ENCODE measurements around the gene SUN1.

The SUN1 gene

GRCh38 chr7:879093-879492 lies 46.8 kb downstream of the SUN1 start:
- no peak for DNase-seq

- no peak for DNase-seq
Measured at GRCh38 chr7:879706-880105, 47.4 kb downstream of the SUN1 start.

- DNase-seq, result no peak
Measured at GRCh38 chr7:880450-880849, 48.2 kb downstream of the SUN1 start.

- no peak for DNase-seq
Measured at GRCh38 chr7:881441-882234, 49.4 kb downstream of the SUN1 start.

- no peak for DNase-seq
Measured at GRCh38 chr7:882336-883035, 50.2 kb downstream of the SUN1 start.

- no peak for DNase-seq
Measured at GRCh38 chr7:883055-884021, 51.1 kb downstream of the SUN1 start.

- no peak for DNase-seq
Measured at GRCh38 chr7:884191-885003, 52.1 kb downstream of the SUN1 start.

- DNase-seq, result no peak
Measured at GRCh38 chr7:885261-885892, 53.1 kb downstream of the SUN1 start.

- DNase-seq, result no peak
Measured at GRCh38 chr7:885893-886625, 53.8 kb downstream of the SUN1 start.

GRCh38 chr7:886626-887487 lies 54.6 kb downstream of the SUN1 start:
- no peak for DNase-seq

GRCh38 chr7:887488-887820 lies 55.2 kb downstream of the SUN1 start:
- DNase-seq, result no peak

GRCh38 chr7:888081-889024 lies 56.1 kb downstream of the SUN1 start:
- no peak for DNase-seq

GRCh38 chr7:889025-889390 lies 56.7 kb downstream of the SUN1 start:
- DNase-seq, result no peak

GRCh38 chr7:889391-889790 lies 57.1 kb downstream of the SUN1 start:
- no peak for DNase-seq

- DNase-seq, result no peak
Measured at GRCh38 chr7:890868-891267, 58.6 kb downstream of the SUN1 start.

GRCh38 chr7:891291-891690 lies 59.0 kb downstream of the SUN1 start:
- DNase-seq, result no peak

- no peak for DNase-seq
Measured at GRCh38 chr7:891805-892204, 59.5 kb downstream of the SUN1 start.

- DNase-seq, result no peak
Measured at GRCh38 chr7:892648-893593, 60.6 kb downstream of the SUN1 start.
